Kidney (tissue), 14 donors: Measurements from ENCODE around the gene VAT1. TPM values are rescaled to one million over a fixed set of nuclear protein-coding genes. Genes with fewer than 3 reads are reported as not detected.
A peak's percentile ranks its signal among the peaks of the same experiment; 100 is the strongest.

ENCODE experiments used
- DNase-seq, 5 donors: peaks; one replicate each; pipeline ENCODE4 v3.0.0-alpha.2; 2013 to 2020
- FAIRE-seq: peaks from 2 replicates; lab custom pipeline; 2012; peaks lifted over from hg19 to GRCh38; lab: Jason Lieb, UNC
- H3K27ac ChIP-seq, 2 donors: one replicate each; pipeline ENCODE4 v1.7.0; 2013; ENCODE audit warnings: low read depth in 2 of 2, low read length in 2 of 2, inconsistent platforms in 1 of 2
- H3K27me3 ChIP-seq: one replicate; pipeline ENCODE4 v1.7.1; 2013; ENCODE audit warnings: low read length, inconsistent platforms; ENCODE audit not compliant: control insufficient read depth, insufficient read depth
- H3K36me3 ChIP-seq, 3 donors: one replicate each; pipeline versions ENCODE4 v1.7.0 to v1.7.1; 2013; ENCODE audit warnings: low read length in 3 of 3, control low read depth in 1 of 3, inconsistent platforms in 1 of 3; ENCODE audit not compliant: insufficient read depth in 3 of 3, control insufficient read depth in 2 of 3
- H3K4me1 ChIP-seq, 3 donors: one replicate each; pipeline versions ENCODE4 v1.7.0 to v1.7.1; 2013; ENCODE audit warnings: low read length in 3 of 3, inconsistent platforms in 1 of 3, low read depth in 1 of 3; ENCODE audit not compliant: control insufficient read depth in 2 of 3, insufficient read depth in 2 of 3
- H3K4me3 ChIP-seq, 3 donors: one replicate each; pipeline versions ENCODE4 v1.7.0 to v1.8.1; 2013; ENCODE audit warnings: low read length in 3 of 3, control low read depth in 1 of 3, inconsistent platforms in 1 of 3
- H3K9ac ChIP-seq, 3 donors: one replicate each; pipeline versions ENCODE4 v1.7.0 to v1.7.1; 2013; ENCODE audit warnings: low read length in 3 of 3, control low read depth in 1 of 3, inconsistent platforms in 1 of 3
- H3K9me3 ChIP-seq, 3 donors: one replicate each; pipeline versions ENCODE4 v1.7.0 to v1.7.1; 2013; ENCODE audit warnings: low read length in 3 of 3, control low read depth in 1 of 3, inconsistent platforms in 1 of 3; ENCODE audit not compliant: control insufficient read depth in 2 of 3, insufficient read depth in 1 of 3
- CTCF ChIP-seq: IDR thresholded peaks from 3 replicates; pipeline ENCODE4 v1.5.1; 2012; ENCODE audit warnings: mild to moderate bottlenecking, moderate library complexity, borderline replicate concordance; ENCODE audit not compliant: insufficient read depth; ENCODE audit errors: extremely low read depth
- intact Hi-C: fragments of 100-400 bp; cut with DNase I; formaldehyde crosslinking; loops from one replicate; pipeline ENCODE4 v1.11.1; 2022
- polyA plus RNA-seq: library from polyadenylated mRNA; stranded (reverse); fragments of 350-450 nt; fragmentation: Illumina TruSeq; extraction: RNeasy Lipid Tissue Mini Kit (QIAGEN cat#74804); gene quantifications from one replicate; pipeline ENCODE4 v1.2.3, GENCODE V29; 2014; ENCODE audit warnings: low read depth, low replicate concordance; ENCODE audit not compliant: insufficient read depth
- total RNA-seq: library from RNA; stranded (reverse); fragmentation: NEBNext Ultra II Directional; extraction: Animal tissue kit (Norgen Biotek cat#: 25700); gene quantifications from one replicate; pipeline ENCODE4 v1.2.1, GENCODE V29; 2021
- donor health status: control.
- donor health status: control.
- donor health status: control.
- donor health status: control.
- donor health status: control.
- donor health status: DM: yes; HTN: yes; CAD: no.
- donor health status: Normal renal cell carcinoma (clear cell type).

The VAT1 gene
- total and polyA plus RNA-seq, 2 donors from 2014 or later: 119 to 133 TPM

GRCh38 chr17:43016216-43016615, 6.0 kb downstream of the VAT1 start:
- peaks cover 0 to 17% (median 0%) of the 10 kb centered on the region in 3 donors for H3K4me1 ChIP-seq

GRCh38 chr17:43015579-43015978, 6.6 kb downstream of the VAT1 start:
- DNase-seq (peak in 2 of 5 donors; percentile 11 to 88), FAIRE-seq (no peak)
- no peaks in the 10 kb centered on the region for H3K9me3 ChIP-seq
- H3K27ac ChIP-seq: peak overlapping the region; percentile 28 to 29
- peaks cover 0 to 17% (median 0%) of the 10 kb centered on the region in 3 donors for H3K4me1 ChIP-seq
- intact Hi-C loops: no loop called here
- TF ChIP-seq CTCF: no peak
- H3K9ac ChIP-seq: no peak overlapping the region
- H3K27me3 ChIP-seq: no peaks in the 10 kb centered on the region
- peaks cover 0 to 7% (median 5%) of the 10 kb centered on the region in 3 donors for H3K36me3 ChIP-seq
- H3K4me3 ChIP-seq: no peak overlapping the region

More at GRCh38 chr17:43016216-43016615, 6.0 kb downstream of the VAT1 start:
- TF ChIP-seq CTCF: no peak
- DNase-seq (peak in 1 of 5 donors; percentile 62), FAIRE-seq (no peak)
- no peak overlapping the region for H3K4me3 ChIP-seq
- peak overlapping the region in 1 of 2 donors; percentile 23 for H3K27ac ChIP-seq
- peaks cover 0 to 7% (median 5%) of the 10 kb centered on the region in 3 donors for H3K36me3 ChIP-seq
- intact Hi-C loops: no loop called here
- H3K27me3 ChIP-seq: no peaks in the 10 kb centered on the region
- no peaks in the 10 kb centered on the region for H3K9me3 ChIP-seq
- no peak overlapping the region for H3K9ac ChIP-seq

GRCh38 chr17:43014649-43015542, 7.3 kb downstream of the VAT1 start:
- no peak for TF ChIP-seq CTCF
- no peak overlapping the region for H3K4me3 ChIP-seq
- H3K9me3 ChIP-seq: no peaks in the 10 kb centered on the region
- peak in 4 of 5 donors; percentile 27 to 75 (median 64) for DNase-seq
- no peaks in the 10 kb centered on the region for H3K27me3 ChIP-seq
- peaks cover 0 to 7% (median 5%) of the 10 kb centered on the region in 3 donors for H3K36me3 ChIP-seq
- H3K4me1 ChIP-seq: peaks cover 0 to 17% (median 0%) of the 10 kb centered on the region in 3 donors
- no peak overlapping the region for H3K9ac ChIP-seq
- intact Hi-C loops: no loop called here
- FAIRE-seq: no peak
- peak overlapping the region; percentile 28 to 29 for H3K27ac ChIP-seq
